RCC 7860 (cell line): ENCODE results near the gene TPSB2.
"Not testable (repeated sequence)": the region's sequence is repeated elsewhere in the genome, so short reads cannot be mapped to it uniquely, and the experiment has no call there.

ENCODE experiments used
- DNase-seq: peaks from one replicate; pipeline ENCODE4 v3.0.0-alpha.2; 2015; ENCODE audit warnings: low spot score
- FAIRE-seq: peaks from 2 replicates; lab custom pipeline; 2012; peaks lifted over from hg19 to GRCh38; lab: Jason Lieb, UNC

TPSB2 gene

GRCh38 chr16:1243907-1244850 lies 14.2 kb upstream of the TPSB2 start:
- DNase-seq, FAIRE-seq: not testable (repeated sequence)

GRCh38 chr16:1243363-1243762 lies 13.4 kb upstream of the TPSB2 start:
- not testable (repeated sequence) for DNase-seq, FAIRE-seq

GRCh38 chr16:1241081-1241480 lies 11.1 kb upstream of the TPSB2 start:
- not testable (repeated sequence) for DNase-seq, FAIRE-seq

GRCh38 chr16:1240436-1240835 lies 10.5 kb upstream of the TPSB2 start, which contains the start of gene TPSAB1:
TSS of gene TPSAB1 (plus strand) at chr16:1240705. CDS start at chr16:1240939, 234 bp downstream.
- FAIRE-seq, DNase-seq: not testable (repeated sequence)

- DNase-seq, FAIRE-seq: not testable (repeated sequence)
Measured at GRCh38 chr16:1239575-1239974, 9.6 kb upstream of the TPSB2 start.

- not testable (repeated sequence) for FAIRE-seq, DNase-seq
Measured at GRCh38 chr16:1238909-1239308, 8.9 kb upstream of the TPSB2 start.

- no peak for FAIRE-seq
- no peak for DNase-seq
Measured at GRCh38 chr16:1237990-1238389, 8.0 kb upstream of the TPSB2 start.

- not testable (repeated sequence) for DNase-seq
Measured at GRCh38 chr16:1236659-1237058, 6.7 kb upstream of the TPSB2 start.

GRCh38 chr16:1232049-1232748 lies 2.2 kb upstream of the TPSB2 start:
- FAIRE-seq, DNase-seq: not testable (repeated sequence)

More at GRCh38 chr16:1236659-1237058, 6.7 kb upstream of the TPSB2 start:
- not testable (repeated sequence) for FAIRE-seq

GRCh38 chr16:1231301-1231700 lies 1.3 kb upstream of the TPSB2 start:
- DNase-seq, FAIRE-seq: not testable (repeated sequence)

- DNase-seq, FAIRE-seq: not testable (repeated sequence)
Measured at GRCh38 chr16:1230471-1231212, 658 bp upstream of the TPSB2 start.

GRCh38 chr16:1229476-1229875 lies 508 bp downstream of the TPSB2 start:
- not testable (repeated sequence) for DNase-seq, FAIRE-seq

- not testable (repeated sequence) for DNase-seq, FAIRE-seq
Measured at GRCh38 chr16:1228227-1228626, 1.8 kb downstream of the TPSB2 start.

- not testable (repeated sequence) for DNase-seq, FAIRE-seq
Measured at GRCh38 chr16:1226692-1227091, 3.3 kb downstream of the TPSB2 start.

- peak; percentile 34 for FAIRE-seq
- not testable (repeated sequence) for DNase-seq
Measured at GRCh38 chr16:1225728-1226311, 4.2 kb downstream of the TPSB2 start.

- no peak for FAIRE-seq
- no peak for DNase-seq
Measured at GRCh38 chr16:1225051-1225451, 4.9 kb downstream of the TPSB2 start, which contains the start of gene TPSG1. TSS of gene TPSG1 (minus strand) at chr16:1225268. CDS start at chr16:1225252, 16 bp downstream.

- no peak for DNase-seq
- FAIRE-seq: no peak
Measured at GRCh38 chr16:1224558-1224957, 5.4 kb downstream of the TPSB2 start.

GRCh38 chr16:1223355-1224214 lies 6.4 kb downstream of the TPSB2 start:
- DNase-seq: no peak
- FAIRE-seq: no peak
